ENCODE measurements around the gene CD160.

DNA sequence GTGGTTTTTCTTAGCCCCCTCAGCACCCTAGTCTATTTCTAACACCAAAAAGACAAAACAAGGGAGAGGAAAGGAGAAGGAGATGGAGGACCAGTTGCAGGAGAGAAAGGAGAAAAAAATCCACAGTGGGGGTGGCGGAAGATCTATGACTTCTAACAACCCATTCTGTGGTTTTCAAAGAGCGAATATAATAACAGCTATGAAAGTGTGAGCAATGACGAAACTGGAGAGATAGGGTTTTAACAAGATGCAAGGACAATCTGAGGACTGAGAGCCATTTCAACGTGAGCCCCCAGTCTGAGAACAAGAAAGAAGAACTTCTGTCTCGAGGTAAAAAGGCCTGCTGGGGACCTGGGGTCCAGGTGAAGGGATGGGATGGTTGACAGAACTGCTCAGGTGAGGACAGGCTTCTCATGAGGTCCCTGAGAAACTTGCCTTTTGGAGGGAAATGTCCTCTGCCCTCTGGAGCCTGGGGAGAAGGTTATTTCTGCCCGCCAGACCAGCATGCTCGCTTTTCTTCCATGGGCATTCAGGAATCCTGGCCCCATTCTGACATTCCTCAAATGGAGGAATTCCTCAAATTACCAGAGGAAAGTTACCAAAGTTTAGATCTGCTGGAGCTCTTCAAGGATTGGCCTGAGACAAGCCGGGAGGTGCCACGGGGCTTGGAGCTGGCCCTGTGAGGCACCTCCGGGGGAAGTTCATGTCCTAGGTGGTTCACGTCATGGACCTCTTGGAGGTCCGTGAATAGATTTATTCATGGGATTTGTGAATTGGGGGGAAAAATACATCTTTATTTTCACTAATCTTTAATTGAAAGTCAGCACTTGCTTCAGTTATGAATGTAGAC lies at the start of gene CD160:
- TF ChIP-seq CTCF (IDR thresholded peaks at IDR 0.05 in 4 of 5, conservative IDR thresholded peaks at IDR 0.05 in 1 of 5) (no peak), POLR2A (IDR thresholded peaks at IDR 0.05) (no peak)
